Measurements from ENCODE around the gene PCDH9.

GRCh38 chr13:66807251-66807650, 422.9 kb downstream of the PCDH9 start:
- TF ChIP-seq TAF1 (IDR thresholded peaks at IDR 0.05; ENCODE audit: borderline replicate concordance, insufficient read depth, low read length): no peak
- TF ChIP-seq FOXP2 (optimal IDR thresholded peaks at IDR 0.05; ENCODE audit: borderline replicate concordance, extremely low read depth, extremely low read length, insufficient read depth): no peak
- TF ChIP-seq SIN3A (IDR thresholded peaks at IDR 0.05; ENCODE audit: borderline replicate concordance, insufficient read depth, low read length): no peak
- TF ChIP-seq POLR2AphosphoS5 (IDR thresholded peaks at IDR 0.05; ENCODE audit: low read depth, low read length): no peak
